ENCODE data around the gene DOCK3.
"Not testable (repeated sequence)": the region's sequence is repeated elsewhere in the genome, so short reads cannot be mapped to it uniquely, and the experiment has no call there.

Gene DOCK3

GRCh38 chr3:51379746-51380455 lies 705.2 kb downstream of the DOCK3 start:
- DNase-seq = no peak
- in situ Hi-C loops (cut with HindIII; ENCODE audit: low pct_ligation_motif_present, low pct_unique_long_range_greater_than_20kb, low sequenced_read_pairs) = no loop called here

GRCh38 chr3:51380601-51381332 lies 706.0 kb downstream of the DOCK3 start:
- DNase-seq = no peak
- in situ Hi-C loops (cut with HindIII; ENCODE audit: low pct_ligation_motif_present, low pct_unique_long_range_greater_than_20kb, low sequenced_read_pairs) = no loop called here

- no peak for DNase-seq
- in situ Hi-C loops (cut with HindIII; ENCODE audit: low pct_ligation_motif_present, low pct_unique_long_range_greater_than_20kb, low sequenced_read_pairs) = no loop called here
Observed at GRCh38 chr3:51381333-51381705, 706.6 kb downstream of the DOCK3 start.

DNA sequence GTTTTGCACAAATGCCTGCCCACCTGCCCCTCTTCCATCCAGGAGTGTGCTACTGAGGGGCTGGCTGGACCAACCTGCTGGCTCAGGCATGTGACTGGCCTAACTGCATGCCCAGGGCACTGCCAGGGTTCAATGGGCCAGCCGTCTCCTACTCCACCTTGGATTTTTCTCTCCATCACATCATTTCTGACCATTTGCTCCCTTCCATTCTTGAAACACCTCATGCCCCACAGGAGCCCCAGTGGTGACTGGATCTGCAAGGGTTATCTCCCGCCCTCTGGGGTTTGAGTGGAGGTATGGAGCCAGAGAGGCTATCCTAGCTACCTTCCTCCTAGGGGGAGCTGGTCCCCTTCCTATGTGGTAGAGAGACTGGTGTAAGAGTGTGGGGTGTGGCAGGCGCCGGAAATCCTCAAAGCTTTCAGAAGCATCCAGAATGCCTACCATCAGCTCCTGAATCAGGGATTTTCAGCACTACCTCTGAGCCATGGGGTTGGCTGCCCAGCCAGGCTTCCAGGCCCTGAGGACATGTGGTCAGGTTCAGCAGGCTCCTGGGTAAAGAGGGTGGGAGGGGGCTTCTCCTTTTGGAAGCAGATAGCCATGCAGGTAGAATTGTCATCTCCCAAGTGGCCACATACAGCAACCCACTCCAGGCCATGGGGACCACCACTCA lies 707.5 kb downstream of the DOCK3 start:
- no peak for DNase-seq
- in situ Hi-C loops (cut with HindIII; ENCODE audit: low pct_ligation_motif_present, low pct_unique_long_range_greater_than_20kb, low sequenced_read_pairs) = no loop called here

- no peak for DNase-seq
- in situ Hi-C loops (cut with HindIII; ENCODE audit: low pct_ligation_motif_present, low pct_unique_long_range_greater_than_20kb, low sequenced_read_pairs) = no loop called here
Observed at GRCh38 chr3:51382947-51383578, 708.3 kb downstream of the DOCK3 start.

- in situ Hi-C loops (cut with HindIII; ENCODE audit: low pct_ligation_motif_present, low pct_unique_long_range_greater_than_20kb, low sequenced_read_pairs) = no loop called here
- DNase-seq = peak; percentile 21
Observed at GRCh38 chr3:51384055-51384725, 709.5 kb downstream of the DOCK3 start.

DNA sequence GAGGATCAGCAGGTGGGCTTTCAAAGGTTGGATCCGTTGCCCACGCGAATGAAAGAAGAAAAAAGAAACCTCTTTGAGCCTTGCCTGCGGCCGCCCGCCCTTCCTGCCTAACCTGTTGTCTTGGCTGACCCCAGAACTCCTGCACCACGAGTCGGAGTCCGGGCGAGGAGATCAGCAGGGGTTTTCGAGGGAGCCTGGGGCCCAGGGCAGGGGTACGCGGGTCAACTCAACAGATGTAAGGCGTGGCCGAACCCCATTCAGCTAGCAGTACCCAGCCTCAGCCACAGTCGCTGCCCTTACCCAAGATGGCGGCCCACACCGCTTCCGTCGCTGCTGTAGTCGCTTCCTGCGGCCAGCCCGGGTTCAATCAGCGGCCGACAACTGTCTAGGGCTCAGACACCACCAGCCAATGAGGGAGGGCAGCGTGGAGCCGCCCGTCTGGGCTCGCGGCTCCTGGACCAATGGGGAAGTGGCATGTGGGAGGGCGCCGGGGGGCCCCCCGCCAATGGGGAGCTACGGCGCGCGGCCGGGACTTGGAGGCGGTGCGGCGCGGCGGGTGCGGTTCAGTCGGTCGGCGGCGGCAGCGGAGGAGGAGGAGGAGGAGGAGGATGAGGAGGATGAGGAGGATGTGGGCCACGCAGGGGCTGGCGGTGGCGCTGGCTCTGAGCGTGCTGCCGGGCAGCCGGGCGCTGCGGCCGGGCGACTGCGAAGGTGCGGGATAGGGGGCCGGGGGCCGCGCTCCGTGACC lies 710.2 kb downstream of the DOCK3 start, which contains the start of gene MANF:
TSS of gene MANF (plus strand) at position 566 of the 748 bp plus-strand sequence. CDS start at position 618, 52 bp downstream.
- in situ Hi-C loops (cut with HindIII; ENCODE audit: low pct_ligation_motif_present, low pct_unique_long_range_greater_than_20kb, low sequenced_read_pairs) = no loop called here
- DNase-seq = peak; percentile 95

GRCh38 chr3:51385621-51386091 lies 710.9 kb downstream of the DOCK3 start:
- DNase-seq = peak; percentile 10
- in situ Hi-C loops (cut with HindIII; ENCODE audit: low pct_ligation_motif_present, low pct_unique_long_range_greater_than_20kb, low sequenced_read_pairs) = no loop called here

GRCh38 chr3:51386159-51386851 lies 711.6 kb downstream of the DOCK3 start:
- in situ Hi-C loops (cut with HindIII; ENCODE audit: low pct_ligation_motif_present, low pct_unique_long_range_greater_than_20kb, low sequenced_read_pairs) = no loop called here
- DNase-seq = no peak

- DNase-seq = no peak
- in situ Hi-C loops (cut with HindIII; ENCODE audit: low pct_ligation_motif_present, low pct_unique_long_range_greater_than_20kb, low sequenced_read_pairs) = no loop called here
Observed at GRCh38 chr3:51386852-51387229, 712.1 kb downstream of the DOCK3 start.

DNA sequence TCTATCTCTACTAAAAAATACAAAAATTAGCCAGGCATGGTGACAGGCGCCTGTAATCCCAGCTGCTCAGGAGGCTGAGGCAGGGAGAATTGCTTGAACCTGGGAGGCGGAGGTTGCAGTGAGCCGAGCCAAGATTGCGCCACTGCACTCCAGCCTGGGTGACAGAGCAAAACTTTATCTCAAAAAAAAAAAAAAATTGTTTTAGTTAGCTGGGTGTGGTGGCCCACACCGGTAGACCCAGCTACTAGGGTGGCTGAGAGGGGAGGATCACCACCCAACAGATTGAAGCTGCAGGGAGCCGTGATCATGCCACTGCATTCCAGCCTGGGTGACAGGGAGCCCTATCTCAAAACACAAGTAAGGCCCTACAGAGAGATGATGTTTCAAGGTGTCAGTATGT lies 712.6 kb downstream of the DOCK3 start:
- DNase-seq; in situ Hi-C loops (cut with HindIII; ENCODE audit: low pct_ligation_motif_present, low pct_unique_long_range_greater_than_20kb, low sequenced_read_pairs): not testable (repeated sequence)

- in situ Hi-C loops (cut with HindIII; ENCODE audit: low pct_ligation_motif_present, low pct_unique_long_range_greater_than_20kb, low sequenced_read_pairs) = no loop called here
- DNase-seq = peak; percentile 27
Observed at GRCh38 chr3:51388286-51389029, 713.7 kb downstream of the DOCK3 start.

DNA sequence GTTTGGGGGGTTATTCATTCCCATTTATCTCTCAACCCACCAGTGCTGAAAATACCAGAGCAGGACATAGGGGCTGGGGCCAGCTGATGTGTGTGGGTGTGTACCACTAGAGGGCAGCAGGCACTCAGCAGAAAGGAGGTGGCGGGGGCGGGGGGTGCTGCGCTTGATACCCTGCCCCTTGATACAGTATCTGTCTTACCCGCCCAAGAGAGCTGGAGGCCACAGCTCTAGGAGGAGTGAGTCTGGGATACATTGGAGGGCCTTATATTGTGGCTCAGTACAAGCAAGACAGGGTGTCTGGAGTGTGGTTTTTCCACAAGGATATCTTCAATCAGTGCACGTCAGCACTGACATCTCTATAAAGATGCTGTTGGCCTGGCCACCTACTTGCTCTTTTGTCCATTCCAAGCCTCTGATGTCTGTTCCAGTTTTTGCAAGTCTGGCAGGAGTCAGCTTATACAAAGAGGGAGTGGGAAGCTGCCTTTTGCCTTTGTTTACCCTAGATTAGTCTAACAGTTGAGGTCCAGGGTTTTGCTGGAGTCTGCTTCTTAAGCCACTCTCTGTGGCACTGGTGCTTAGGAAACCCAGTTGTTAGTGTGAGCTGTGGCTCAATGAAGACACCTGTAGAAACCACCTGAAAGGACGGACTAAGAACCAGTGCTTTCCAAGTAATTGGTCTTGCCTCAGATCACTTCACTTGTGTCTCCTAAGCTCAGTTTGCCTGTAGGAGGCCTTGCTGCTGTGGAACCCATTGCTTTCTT lies 714.9 kb downstream of the DOCK3 start:
- DNase-seq = peak; percentile 60
- in situ Hi-C loops (cut with HindIII; ENCODE audit: low pct_ligation_motif_present, low pct_unique_long_range_greater_than_20kb, low sequenced_read_pairs) = no loop called here

GRCh38 chr3:51390246-51391074 lies 715.7 kb downstream of the DOCK3 start:
- in situ Hi-C loops (cut with HindIII; ENCODE audit: low pct_ligation_motif_present, low pct_unique_long_range_greater_than_20kb, low sequenced_read_pairs) = no loop called here
- DNase-seq = no peak

DNA sequence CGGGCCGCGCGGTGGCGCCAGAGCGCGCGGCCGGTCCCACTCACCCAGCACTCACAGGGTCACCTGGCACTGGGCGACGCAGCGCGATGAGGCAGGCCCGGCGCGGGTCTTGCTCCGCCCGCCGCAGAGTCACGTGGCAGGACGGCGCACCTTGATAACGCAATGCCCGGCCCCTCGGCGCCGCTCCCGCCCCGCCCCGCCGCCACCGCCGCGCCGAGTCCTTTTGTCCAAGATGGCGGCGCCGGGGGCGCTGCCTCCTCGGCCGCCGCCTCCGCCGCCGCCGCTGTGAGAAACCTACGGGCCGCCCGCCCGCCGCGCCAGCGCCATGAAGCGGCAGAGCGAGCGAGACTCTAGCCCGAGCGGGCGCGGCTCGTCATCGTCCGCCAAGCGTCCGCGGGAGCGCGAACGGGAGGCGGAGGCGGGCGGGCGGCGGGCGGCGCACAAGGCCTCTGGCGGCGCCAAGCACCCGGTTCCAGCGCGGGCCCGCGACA lies 716.4 kb downstream of the DOCK3 start, which contains the start of gene RBM15B:
TSS of gene RBM15B (plus strand) at position 211 of the 491 bp plus-strand sequence. CDS start at position 326, 115 bp downstream.
- peak; percentile 95 for DNase-seq
- in situ Hi-C loops (cut with HindIII; ENCODE audit: low pct_ligation_motif_present, low pct_unique_long_range_greater_than_20kb, low sequenced_read_pairs) = no loop called here

Measured in ACHN (cell line).